NCI-H345 (cell line): ENCODE measurements around the gene ARHGAP40.

Source experiments
- DNase-seq: peaks from one replicate; lab custom pipeline; 2025; lab: John Stamatoyannopoulos, UW

Gene ARHGAP40

GRCh38 chr20:38601216-38602184 lies at the start of gene ARHGAP40:
Gene ARHGAP40 (plus strand): TSS chr20:38601809.
- DNase-seq: no peak

GRCh38 chr20:38554986-38555385 lies 46.6 kb upstream of the ARHGAP40 start:
- no peak for DNase-seq

DNA sequence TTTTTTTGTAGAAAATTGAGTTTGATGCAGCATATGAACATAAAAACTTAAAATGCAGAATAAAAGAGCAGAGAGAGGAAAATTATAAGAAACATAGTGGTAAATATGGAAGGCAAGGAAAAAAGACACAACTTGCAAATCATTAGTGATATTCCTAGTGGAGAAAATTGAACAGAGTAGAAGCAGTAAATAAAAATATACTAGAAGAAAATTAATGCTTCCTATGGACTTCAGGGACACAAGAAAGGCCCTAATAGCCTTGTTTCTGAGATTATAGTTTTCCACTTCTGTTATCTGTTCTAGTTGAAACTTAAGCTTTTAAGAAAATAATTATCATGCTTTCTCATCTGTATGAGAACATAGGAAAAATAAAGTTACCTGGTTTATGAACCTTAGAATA lies 46.2 kb upstream of the ARHGAP40 start:
- DNase-seq: no peak

DNA sequence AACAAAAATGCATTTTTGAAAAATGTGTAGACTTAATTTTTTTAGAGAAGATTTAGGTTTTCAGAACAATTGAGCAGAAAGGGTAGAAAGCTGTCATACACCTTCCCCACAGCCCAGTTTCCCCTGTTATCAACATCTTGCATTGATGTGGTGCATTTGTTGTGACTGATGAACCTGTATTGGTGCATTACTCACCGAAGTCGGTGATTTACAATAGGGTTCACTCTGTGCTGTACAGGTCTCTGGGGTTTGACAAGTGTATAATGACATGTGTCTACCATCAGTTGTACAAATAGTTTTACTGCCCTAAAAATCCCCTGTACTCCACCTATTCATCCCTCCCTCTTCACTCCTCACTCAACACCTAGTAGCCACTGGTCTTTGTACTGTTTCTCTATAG lies 44.4 kb upstream of the ARHGAP40 start:
- DNase-seq: no peak

- no peak for DNase-seq
These were observed 42.8 kb upstream of the ARHGAP40 start for GRCh38 chr20:38558596-38559360.

DNA sequence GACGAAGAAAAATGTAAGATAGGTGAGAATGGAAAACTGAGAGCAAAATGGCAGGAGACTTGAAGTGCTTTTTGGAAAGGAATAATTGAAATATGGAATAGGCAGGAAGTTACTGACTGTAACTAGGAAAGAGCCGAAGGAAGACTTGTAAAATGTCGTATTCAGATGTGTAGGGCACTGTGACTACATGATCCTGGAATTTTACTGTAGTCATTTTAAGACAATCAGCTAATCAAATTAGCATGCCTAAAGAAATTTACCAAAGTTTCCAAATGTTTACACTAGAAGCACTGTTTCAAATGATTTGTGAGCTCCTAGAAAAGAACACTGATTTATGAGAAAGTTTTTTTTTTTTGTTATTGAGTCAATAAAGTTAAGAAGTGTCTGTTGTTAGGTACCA lies 41.8 kb upstream of the ARHGAP40 start:
- DNase-seq: no peak

GRCh38 chr20:38563802-38564431 lies 37.7 kb upstream of the ARHGAP40 start:
- no peak for DNase-seq

- DNase-seq: no peak
These were observed 36.9 kb upstream of the ARHGAP40 start for GRCh38 chr20:38564680-38565079.

DNA sequence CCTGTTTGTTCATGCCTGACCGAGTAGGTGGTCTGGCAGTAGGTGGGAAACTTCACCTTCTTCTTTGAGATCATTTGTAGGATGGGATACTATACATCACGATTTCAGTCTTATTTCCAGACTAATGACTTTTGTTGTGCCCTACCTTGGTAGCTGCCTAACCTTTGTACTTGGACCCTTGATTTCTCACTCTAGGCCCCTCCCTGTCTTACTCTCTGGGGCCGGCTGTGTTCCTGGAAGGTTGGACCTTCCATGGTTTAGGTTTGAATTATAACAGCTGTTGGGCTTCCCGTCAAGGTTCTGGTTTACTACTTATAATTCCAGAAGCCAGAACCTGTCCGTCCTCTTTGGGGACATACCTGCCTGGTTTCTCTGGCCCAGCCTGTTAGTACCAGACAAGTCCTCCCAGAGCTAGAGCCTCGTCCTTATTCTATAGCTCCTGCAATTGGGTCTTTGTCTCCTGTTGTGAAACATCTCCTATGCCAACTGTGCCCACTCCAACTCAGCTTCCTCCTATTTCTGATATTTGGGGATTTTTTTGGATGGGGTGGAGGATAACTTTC lies 35.5 kb upstream of the ARHGAP40 start:
- no peak for DNase-seq

- DNase-seq: no peak
These were observed 31.7 kb upstream of the ARHGAP40 start for GRCh38 chr20:38569747-38570525.

GRCh38 chr20:38573413-38573812 lies 28.2 kb upstream of the ARHGAP40 start:
- no peak for DNase-seq

DNA sequence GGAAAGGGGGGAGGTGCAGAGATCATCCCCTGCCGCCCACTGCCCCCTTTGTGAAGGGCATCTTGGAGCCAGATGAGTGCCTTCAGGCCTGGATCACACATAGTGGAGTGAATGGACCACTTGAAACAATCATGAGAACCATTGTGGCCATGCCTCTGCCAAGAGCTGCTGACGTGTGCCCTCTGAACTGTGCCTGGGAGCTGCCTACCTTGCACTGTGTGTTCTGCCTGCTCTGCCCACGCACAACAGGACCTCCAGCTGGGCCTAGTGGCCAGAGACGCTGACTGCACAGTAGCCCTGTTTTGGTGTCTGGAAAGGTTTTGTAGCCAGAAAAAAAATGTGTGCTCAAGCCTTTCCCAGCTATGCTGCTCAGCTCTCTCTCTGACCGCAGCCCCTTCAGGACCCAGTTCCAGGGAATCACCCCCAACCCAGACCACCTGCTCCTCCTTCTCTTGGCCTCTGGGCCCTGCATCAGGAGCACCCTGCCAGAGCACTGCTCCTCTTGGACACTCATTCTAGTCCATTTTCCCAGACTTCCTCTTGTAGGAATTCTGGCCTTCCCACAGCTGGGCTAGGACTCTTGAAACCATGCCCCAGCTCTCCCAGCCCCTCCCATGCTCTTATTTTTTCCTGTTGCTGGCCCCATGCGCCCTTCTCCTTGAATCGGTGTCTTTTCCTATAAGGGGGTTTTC lies 22.2 kb upstream of the ARHGAP40 start:
- DNase-seq: no peak

- peak; percentile 17 for DNase-seq
These were observed 21.7 kb upstream of the ARHGAP40 start for GRCh38 chr20:38579921-38580320.

- DNase-seq: peak; percentile 83
These were observed 20.6 kb upstream of the ARHGAP40 start, which contains the start of gene ADIG for GRCh38 chr20:38581013-38581412. Gene ADIG (plus strand): TSS chr20:38581197. CDS start chr20:38581251, 54 bp downstream.

GRCh38 chr20:38581830-38582358 lies 19.7 kb upstream of the ARHGAP40 start:
- no peak for DNase-seq

- DNase-seq: no peak
These were observed 18.3 kb upstream of the ARHGAP40 start for GRCh38 chr20:38583306-38583705.

- no peak for DNase-seq
These were observed 17.4 kb upstream of the ARHGAP40 start for GRCh38 chr20:38584099-38584763.

- DNase-seq: no peak
These were observed 16.0 kb upstream of the ARHGAP40 start for GRCh38 chr20:38585404-38586180.

DNA sequence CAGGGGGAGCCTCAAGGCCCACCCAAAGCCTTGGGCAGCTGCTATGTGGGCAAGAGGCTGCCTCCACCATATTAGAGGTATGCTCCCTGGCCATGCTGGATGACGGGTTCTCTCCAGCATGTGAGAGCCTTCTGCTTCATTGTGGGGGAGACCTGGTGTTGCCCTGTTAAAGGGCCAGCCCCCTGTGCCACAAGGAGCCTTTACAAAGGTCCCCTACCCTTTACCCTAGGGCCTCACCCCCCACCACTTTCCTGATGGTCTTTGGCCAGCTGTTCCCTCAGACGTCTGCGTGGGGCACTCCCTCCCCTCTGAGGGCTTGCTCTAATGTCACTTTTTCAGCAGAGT lies 15.5 kb upstream of the ARHGAP40 start:
- no peak for DNase-seq
